ENCODE measurements around the gene GPRIN3.
"Not testable (repeated sequence)": the region's sequence is repeated elsewhere in the genome, so short reads cannot be mapped to it uniquely, and the experiment has no call there.

GPRIN3 gene

GRCh38 chr4:89311433-89311832 is 3.8 kb upstream of the GPRIN3 start:
- DNase-seq (ENCODE audit: low spot score): no peak

- not testable (repeated sequence) for DNase-seq (ENCODE audit: low spot score)
Observed at GRCh38 chr4:89309154-89309553, 1.6 kb upstream of the GPRIN3 start.

- DNase-seq (ENCODE audit: low spot score): no peak
Observed at GRCh38 chr4:89308161-89308500, 531 bp upstream of the GPRIN3 start.

GRCh38 chr4:89307178-89307445 is 488 bp downstream of the GPRIN3 start:
- no peak for DNase-seq (ENCODE audit: low spot score)

GRCh38 chr4:89306486-89307177 is 968 bp downstream of the GPRIN3 start:
- no peak for DNase-seq (ENCODE audit: low spot score)

GRCh38 chr4:89305712-89306437 is 1.7 kb downstream of the GPRIN3 start:
- DNase-seq (ENCODE audit: low spot score): no peak

- no peak for DNase-seq (ENCODE audit: low spot score)
Observed at GRCh38 chr4:89305028-89305427, 2.6 kb downstream of the GPRIN3 start.

- DNase-seq (ENCODE audit: low spot score): no peak
Observed at GRCh38 chr4:89303814-89304388, 3.7 kb downstream of the GPRIN3 start.

- DNase-seq (ENCODE audit: low spot score): no peak
Observed at GRCh38 chr4:89303177-89303576, 4.4 kb downstream of the GPRIN3 start.

GRCh38 chr4:89301902-89302301 is 5.7 kb downstream of the GPRIN3 start:
- DNase-seq (ENCODE audit: low spot score): no peak

GRCh38 chr4:89301003-89301402 is 6.6 kb downstream of the GPRIN3 start:
- no peak for DNase-seq (ENCODE audit: low spot score)

GRCh38 chr4:89300499-89300898 is 7.1 kb downstream of the GPRIN3 start:
- DNase-seq (ENCODE audit: low spot score): no peak

GRCh38 chr4:89300060-89300459 is 7.5 kb downstream of the GPRIN3 start:
- DNase-seq (ENCODE audit: low spot score): no peak

GRCh38 chr4:89299153-89299791 is 8.3 kb downstream of the GPRIN3 start:
- DNase-seq (ENCODE audit: low spot score): no peak

GRCh38 chr4:89298788-89299152 is 8.8 kb downstream of the GPRIN3 start:
- no peak for DNase-seq (ENCODE audit: low spot score)

GRCh38 chr4:89298155-89298554 is 9.4 kb downstream of the GPRIN3 start:
- no peak for DNase-seq (ENCODE audit: low spot score)

GRCh38 chr4:89296896-89297295 is 10.7 kb downstream of the GPRIN3 start:
- DNase-seq (ENCODE audit: low spot score): no peak

- DNase-seq (ENCODE audit: low spot score): no peak
Observed at GRCh38 chr4:89296399-89296798, 11.2 kb downstream of the GPRIN3 start.

GRCh38 chr4:89295415-89295927 is 12.1 kb downstream of the GPRIN3 start:
- no peak for DNase-seq (ENCODE audit: low spot score)

GRCh38 chr4:89294573-89295269 is 12.9 kb downstream of the GPRIN3 start:
- DNase-seq (ENCODE audit: low spot score): peak; percentile 23

GRCh38 chr4:89293299-89293698 is 14.3 kb downstream of the GPRIN3 start:
- no peak for DNase-seq (ENCODE audit: low spot score)

- DNase-seq (ENCODE audit: low spot score): no peak
Observed at GRCh38 chr4:89290727-89291516, 16.7 kb downstream of the GPRIN3 start.

All from kidney capillary endothelial cell (primary cell).